Measurements from ENCODE around the gene FBLN1.

Gene FBLN1

GRCh38 chr22:45508814-45509213 is 6.1 kb downstream of the FBLN1 start:
- no peak overlapping the region for H3K27ac ChIP-seq (ENCODE audit: low read depth, low read length, poor library complexity, severe bottlenecking)
- no peaks in the 10 kb centered on the region for H3F3A ChIP-seq (ENCODE audit: insufficient read depth, low read length)
- TF ChIP-seq, protein P1, sequence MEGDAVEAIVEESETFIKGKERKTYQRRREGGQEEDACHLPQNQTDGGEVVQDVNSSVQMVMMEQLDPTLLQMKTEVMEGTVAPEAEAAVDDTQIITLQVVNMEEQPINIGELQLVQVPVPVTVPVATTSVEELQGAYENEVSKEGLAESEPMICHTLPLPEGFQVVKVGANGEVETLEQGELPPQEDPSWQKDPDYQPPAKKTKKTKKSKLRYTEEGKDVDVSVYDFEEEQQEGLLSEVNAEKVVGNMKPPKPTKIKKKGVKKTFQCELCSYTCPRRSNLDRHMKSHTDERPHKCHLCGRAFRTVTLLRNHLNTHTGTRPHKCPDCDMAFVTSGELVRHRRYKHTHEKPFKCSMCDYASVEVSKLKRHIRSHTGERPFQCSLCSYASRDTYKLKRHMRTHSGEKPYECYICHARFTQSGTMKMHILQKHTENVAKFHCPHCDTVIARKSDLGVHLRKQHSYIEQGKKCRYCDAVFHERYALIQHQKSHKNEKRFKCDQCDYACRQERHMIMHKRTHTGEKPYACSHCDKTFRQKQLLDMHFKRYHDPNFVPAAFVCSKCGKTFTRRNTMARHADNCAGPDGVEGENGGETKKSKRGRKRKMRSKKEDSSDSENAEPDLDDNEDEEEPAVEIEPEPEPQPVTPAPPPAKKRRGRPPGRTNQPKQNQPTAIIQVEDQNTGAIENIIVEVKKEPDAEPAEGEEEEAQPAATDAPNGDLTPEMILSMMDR (IDR thresholded peaks at IDR 0.05; ENCODE audit: low read length): no peak
- TF ChIP-seq EZH2 (IDR thresholded peaks at IDR 0.05; ENCODE audit: borderline replicate concordance, low read length): no peak
- no peaks in the 10 kb centered on the region for H3K9me3 ChIP-seq (ENCODE audit: low read length)
- H2AFZ ChIP-seq (ENCODE audit: low read length): no peak overlapping the region
- H3K4me3 ChIP-seq (ENCODE audit: low read depth, low read length, poor library complexity, severe bottlenecking): no peak overlapping the region
- H3K36me3 ChIP-seq (ENCODE audit: insufficient read depth, low read length): no peaks in the 10 kb centered on the region
- H4K20me1 ChIP-seq (ENCODE audit: insufficient read depth, low read length): no peaks in the 10 kb centered on the region
- no peak overlapping the region for H3K9ac ChIP-seq (ENCODE audit: low read length)
- no peaks in the 10 kb centered on the region for H3K79me2 ChIP-seq (ENCODE audit: insufficient read depth, low read length)
- H3K9me2 ChIP-seq (ENCODE audit: low read depth, low read length): no peaks in the 10 kb centered on the region
- H3K4me2 ChIP-seq (ENCODE audit: low read length): no peak overlapping the region
- no peaks in the 10 kb centered on the region for H3K4me1 ChIP-seq (ENCODE audit: insufficient read depth, low read length, severe bottlenecking)
- peaks cover 14% of the 10 kb centered on the region; the same call in 1 of the 2 replicates for H3K27me3 ChIP-seq (ENCODE audit: insufficient read depth, low read length)

DNA sequence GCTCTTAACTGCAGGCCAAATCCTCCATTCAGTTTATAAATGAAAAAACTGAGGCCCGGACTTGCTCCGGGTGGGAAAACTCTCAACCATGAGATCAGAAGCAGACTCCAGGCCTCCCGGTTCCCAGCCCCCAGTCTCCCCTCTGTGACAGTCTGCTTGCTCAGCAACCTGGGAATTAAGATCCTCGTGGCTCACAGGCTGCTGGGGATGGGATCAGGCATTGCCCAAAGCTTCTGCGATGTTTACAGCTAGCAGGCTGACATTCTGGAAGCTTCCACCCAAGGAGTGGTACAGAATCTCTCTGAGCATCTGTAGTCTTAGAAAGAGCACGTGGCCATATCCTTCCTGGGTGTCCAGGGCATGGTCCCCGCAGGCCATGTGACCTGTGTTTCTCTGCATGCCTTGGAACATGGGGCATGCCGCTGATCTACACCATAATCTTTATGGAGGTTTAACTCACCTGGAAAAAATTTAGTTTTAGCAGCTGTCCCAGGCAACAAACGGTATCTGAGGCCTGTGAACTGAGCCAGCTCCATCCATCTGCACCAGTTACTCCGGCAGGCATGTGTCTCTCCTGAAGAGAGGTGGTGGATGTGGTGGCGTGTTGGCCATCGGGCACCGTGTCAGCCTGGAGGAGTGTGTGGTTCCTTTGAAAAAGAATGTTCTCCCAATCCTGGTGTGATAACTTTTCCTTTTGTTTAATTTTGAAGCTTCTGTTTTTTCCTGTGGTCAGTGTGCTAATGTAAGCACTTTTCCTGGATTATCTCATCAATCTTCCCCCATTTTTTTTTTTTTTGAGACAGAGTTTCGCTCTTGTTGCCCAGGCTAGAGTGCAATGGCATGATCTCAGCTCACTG is 7.9 kb downstream of the FBLN1 start:
- no peak for TF ChIP-seq EZH2 (IDR thresholded peaks at IDR 0.05; ENCODE audit: borderline replicate concordance, low read length)
- TF ChIP-seq, protein P1 (IDR thresholded peaks at IDR 0.05; ENCODE audit: low read length): no peak
- Histone ChIP-seq H3K9ac (ENCODE audit: low read length) (no peak overlapping the region), H4K20me1 (ENCODE audit: insufficient read depth, low read length) (no peaks in the 10 kb centered on the region), H3F3A (ENCODE audit: insufficient read depth, low read length) (no peaks in the 10 kb centered on the region), H3K36me3 (ENCODE audit: insufficient read depth, low read length) (no peaks in the 10 kb centered on the region), H3K9me2 (ENCODE audit: low read depth, low read length) (no peaks in the 10 kb centered on the region), H3K4me2 (ENCODE audit: low read length) (no peak overlapping the region), H3K4me3 (ENCODE audit: low read depth, low read length, poor library complexity, severe bottlenecking) (no peak overlapping the region), H3K27me3 (ENCODE audit: insufficient read depth, low read length) (peaks cover 21% of the 10 kb centered on the region), H3K9me3 (ENCODE audit: low read length) (no peaks in the 10 kb centered on the region), H3K79me2 (ENCODE audit: insufficient read depth, low read length) (no peaks in the 10 kb centered on the region), H3K4me1 (ENCODE audit: insufficient read depth, low read length, severe bottlenecking) (no peaks in the 10 kb centered on the region), H2AFZ (ENCODE audit: low read length) (no peak overlapping the region), H3K27ac (ENCODE audit: low read depth, low read length, poor library complexity, severe bottlenecking) (no peak overlapping the region)

DNA sequence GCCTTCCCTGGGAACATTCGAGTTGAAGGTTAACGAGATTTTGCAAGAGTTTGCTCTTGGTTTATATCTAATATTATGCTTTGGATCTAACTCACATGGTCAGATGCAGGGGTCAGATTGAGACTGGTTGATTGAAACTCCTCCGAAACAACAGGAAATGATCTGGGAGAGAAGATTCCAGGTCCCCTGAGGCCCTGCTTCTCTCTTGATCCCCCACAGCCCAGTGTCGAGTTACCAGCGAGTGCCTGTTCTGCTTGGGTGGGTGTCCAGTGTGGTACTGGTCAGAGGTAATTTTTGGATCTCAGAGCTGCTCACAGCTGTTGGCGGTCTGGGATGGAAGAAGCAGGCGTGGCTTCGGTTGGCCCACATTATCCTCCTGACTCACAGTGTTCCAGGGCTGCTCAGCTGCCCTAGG is 9.2 kb downstream of the FBLN1 start:
- Histone ChIP-seq H3K79me2 (ENCODE audit: insufficient read depth, low read length) (no peaks in the 10 kb centered on the region), H3K4me3 (ENCODE audit: low read depth, low read length, poor library complexity, severe bottlenecking) (no peak overlapping the region), H3K36me3 (ENCODE audit: insufficient read depth, low read length) (no peaks in the 10 kb centered on the region), H3K4me1 (ENCODE audit: insufficient read depth, low read length, severe bottlenecking) (no peaks in the 10 kb centered on the region), H3K9ac (ENCODE audit: low read length) (no peak overlapping the region), H2AFZ (ENCODE audit: low read length) (no peak overlapping the region), H3K27ac (ENCODE audit: low read depth, low read length, poor library complexity, severe bottlenecking) (no peak overlapping the region), H3K27me3 (ENCODE audit: insufficient read depth, low read length) (peaks cover 21% of the 10 kb centered on the region), H3K9me2 (ENCODE audit: low read depth, low read length) (no peaks in the 10 kb centered on the region), H4K20me1 (ENCODE audit: insufficient read depth, low read length) (no peaks in the 10 kb centered on the region), H3F3A (ENCODE audit: insufficient read depth, low read length) (no peaks in the 10 kb centered on the region), H3K9me3 (ENCODE audit: low read length) (no peaks in the 10 kb centered on the region), H3K4me2 (ENCODE audit: low read length) (no peak overlapping the region)
- TF ChIP-seq, protein P1 (IDR thresholded peaks at IDR 0.05; ENCODE audit: low read length): no peak
- no peak for TF ChIP-seq EZH2 (IDR thresholded peaks at IDR 0.05; ENCODE audit: borderline replicate concordance, low read length)

Data from OCI-LY1 (cell line).